IMR-90 (cell line): ENCODE measurements around the gene DLGAP4. TPM values are rescaled to one million over a fixed set of nuclear protein-coding genes. Genes with fewer than 3 reads are reported as not detected.

Source experiments
- ATAC-seq: fragments of 200-7000 bp; cut with Tn5 transposase; 2 replicates; pipeline ENCODE4 v1.9.1; 2020; ENCODE audit warnings: low read depth, mild to moderate bottlenecking, moderate library complexity
- BruUV-seq: library from RNA; stranded (reverse); fragments of 400-500 nt; replicated peaks from 2 replicates; lab custom pipeline; 2021; lab: Mats Ljungman, UMichigan
- CTCF ChIA-PET: fragments of 300-600 bp; formaldehyde crosslinking; extraction: SDS; loops from one replicate; lab custom pipeline; 2021; ENCODE audit warnings: antibody characterized with exemption; lab: Yijun Ruan, JAX
- POLR2A ChIA-PET: fragments of 300-600 bp; sonication (Branson Sonifier 250); formaldehyde crosslinking; loops from one replicate; lab custom pipeline; 2022; ENCODE audit warnings: antibody characterized with exemption; ENCODE audit not compliant: unreplicated experiment; lab: Charles Lee
- DNase-seq: peaks from one replicate; pipeline ENCODE4 v3.0.0; 2013
- H2AFZ ChIP-seq: replicated peaks from 2 replicates; pipeline ENCODE3; 2013; ENCODE audit warnings: low read length, mild to moderate bottlenecking; ENCODE audit not compliant: poor library complexity
- H2AK5ac ChIP-seq: 2 replicates; pipeline ENCODE4 v1.6.1; 2013; ENCODE audit warnings: low read depth, low read length, inconsistent platforms
- H2AK9ac ChIP-seq: replicated peaks from 2 replicates; pipeline ENCODE3; 2013; ENCODE audit warnings: mild to moderate bottlenecking, low read depth, low read length, moderate library complexity; ENCODE audit not compliant: poor library complexity
- H2BK120ac ChIP-seq: 2 replicates; pipeline ENCODE4 v1.6.1; 2013; ENCODE audit warnings: low read depth, low read length, inconsistent platforms
- H2BK15ac ChIP-seq: 3 replicates; pipeline ENCODE4 v1.6.1; 2013; ENCODE audit warnings: low read depth, low read length, inconsistent platforms
- H2BK20ac ChIP-seq: 2 replicates; pipeline ENCODE4 v1.6.1; 2013; ENCODE audit warnings: low read depth, mild to moderate bottlenecking, inconsistent platforms, low read length, moderate library complexity
- H2BK5ac ChIP-seq: 2 replicates; pipeline ENCODE4 v1.6.1; 2013; ENCODE audit warnings: mild to moderate bottlenecking, low read depth, low read length, inconsistent platforms; ENCODE audit not compliant: poor library complexity, severe bottlenecking
- H3K14ac ChIP-seq: replicated peaks from 2 replicates; pipeline ENCODE4 v1.6.1; 2013; ENCODE audit warnings: low read depth, low read length, inconsistent platforms
- H3K18ac ChIP-seq: 2 replicates; pipeline ENCODE4 v1.6.1; 2013; ENCODE audit warnings: low read depth, low read length, control low read depth
- H3K23ac ChIP-seq: 2 replicates; pipeline ENCODE4 v1.6.1; 2013; ENCODE audit warnings: low read depth, low read length, inconsistent platforms
- H3K27ac ChIP-seq: 2 replicates; pipeline ENCODE4 v1.5.1; 2013; ENCODE audit warnings: mild to moderate bottlenecking, control low read depth, low read length; ENCODE audit not compliant: insufficient read depth
- H3K27me3 ChIP-seq: 2 replicates; pipeline ENCODE4 v1.6.1; 2013; ENCODE audit warnings: low read length; ENCODE audit not compliant: control insufficient read depth, insufficient read depth
- H3K36me3 ChIP-seq: 2 replicates; pipeline ENCODE4 v1.6.1; 2013; ENCODE audit warnings: low read length, mixed read lengths; ENCODE audit not compliant: control insufficient read depth, insufficient read depth
- H3K4ac ChIP-seq: 2 replicates; pipeline ENCODE4 v1.6.1; 2013; ENCODE audit warnings: low read depth, low read length, inconsistent platforms
- H3K4me1 ChIP-seq: 2 replicates; pipeline ENCODE4 v1.6.1; 2013; ENCODE audit warnings: low read length, mixed read lengths; ENCODE audit not compliant: control insufficient read depth, insufficient read depth
- H3K4me2 ChIP-seq: 2 replicates; pipeline ENCODE4 v1.6.1; 2013; ENCODE audit warnings: low read depth, mild to moderate bottlenecking, control low read depth, low read length, moderate library complexity
- H3K4me3 ChIP-seq: 2 replicates; pipeline ENCODE4 v1.5.1; 2013; ENCODE audit warnings: low read depth, mild to moderate bottlenecking, control low read depth, low read length, moderate library complexity; ENCODE audit not compliant: insufficient read depth
- H3K56ac ChIP-seq: 2 replicates; pipeline ENCODE4 v1.6.1; 2013; ENCODE audit warnings: low read length, inconsistent platforms; ENCODE audit not compliant: insufficient read depth; ENCODE audit errors: extremely low read depth
- H3K79me1 ChIP-seq, 2 experiments: 2 replicates each; pipeline ENCODE4 v1.6.1; 2013; ENCODE audit warnings: low read length in 2 of 2, inconsistent platforms in 1 of 2, low read depth in 1 of 2
- H3K9ac ChIP-seq: 2 replicates; pipeline ENCODE4 v1.6.1; 2013; ENCODE audit warnings: low read depth, low read length, control low read depth
- H3K9me1 ChIP-seq: 2 replicates; pipeline ENCODE4 v1.6.1; 2013; ENCODE audit warnings: low read length, inconsistent platforms; ENCODE audit not compliant: insufficient read depth
- H3K9me3 ChIP-seq: 2 replicates; pipeline ENCODE4 v1.6.1; 2013; ENCODE audit warnings: low read length; ENCODE audit not compliant: control insufficient read depth, insufficient read depth
- H4K20me1 ChIP-seq: 2 replicates; pipeline ENCODE4 v1.6.1; 2013; ENCODE audit warnings: low read length, inconsistent platforms; ENCODE audit not compliant: insufficient read depth
- H4K5ac ChIP-seq: 2 replicates; pipeline ENCODE4 v1.6.1; 2013; ENCODE audit warnings: mild to moderate bottlenecking, low read depth, low read length, control low read depth
- H4K8ac ChIP-seq, 2 experiments: 2 replicates each; pipeline ENCODE4 v1.6.1; 2013; ENCODE audit warnings: low read depth in 2 of 2, low read length in 2 of 2, control low read depth in 1 of 2, inconsistent platforms in 1 of 2
- H4K91ac ChIP-seq: 2 replicates; pipeline ENCODE4 v1.6.1; 2013; ENCODE audit warnings: low read depth, low read length, inconsistent platforms; ENCODE audit not compliant: insufficient read depth
- BHLHE40 ChIP-seq: fragments of 150-350 bp; IDR thresholded peaks from 2 replicates; pipeline ENCODE4 v1.6.1; 2016; ENCODE audit warnings: mild to moderate bottlenecking, low read depth, low read length
- CEBPB ChIP-seq: IDR thresholded peaks from 2 replicates; pipeline ENCODE4 v1.6.1; 2012; ENCODE audit warnings: low read depth, low read length, improper control_type of control experiment
- CHD1 ChIP-seq: IDR thresholded peaks from 2 replicates; pipeline ENCODE4 v1.6.1; 2012; ENCODE audit warnings: low read depth, low read length, improper control_type of control experiment
- CTCF ChIP-seq: conservative IDR thresholded peaks from 2 replicates; pipeline ENCODE4 v1.5.1; 2012; ENCODE audit warnings: mild to moderate bottlenecking, low read depth, low read length, improper control_type of control experiment
- FOS ChIP-seq: fragments of 150-350 bp; IDR thresholded peaks from 2 replicates; pipeline ENCODE4 v1.6.1; 2016; ENCODE audit warnings: low read depth, low read length
- MAFK ChIP-seq: IDR thresholded peaks from 2 replicates; pipeline ENCODE4 v1.6.1; 2012; ENCODE audit warnings: low read depth, low read length, improper control_type of control experiment
- MAZ ChIP-seq: IDR thresholded peaks from 2 replicates; pipeline ENCODE4 v1.6.1; 2012; ENCODE audit warnings: low read depth, mild to moderate bottlenecking, low read length, improper control_type of control experiment, moderate library complexity, borderline replicate concordance
- MXI1 ChIP-seq: IDR thresholded peaks from 2 replicates; pipeline ENCODE4 v1.6.1; 2012; ENCODE audit warnings: low read depth, mild to moderate bottlenecking, low read length, moderate library complexity, borderline replicate concordance
- NFE2L2 ChIP-seq: fragments of 150-350 bp; IDR thresholded peaks from 2 replicates; pipeline ENCODE4 v1.6.1; 2016; ENCODE audit warnings: low read depth, mild to moderate bottlenecking, low read length
- POLR2A ChIP-seq: IDR thresholded peaks from 2 replicates; pipeline ENCODE4 v1.6.1; 2012; ENCODE audit warnings: mild to moderate bottlenecking, low read depth, low read length
- RAD21 ChIP-seq: IDR thresholded peaks from 2 replicates; pipeline ENCODE4 v1.6.1; 2012; ENCODE audit warnings: low read length, improper control_type of control experiment
- RCOR1 ChIP-seq: IDR thresholded peaks from 2 replicates; pipeline ENCODE4 v1.6.1; 2012; ENCODE audit warnings: mild to moderate bottlenecking, low read length, improper control_type of control experiment; ENCODE audit not compliant: insufficient replicate concordance
- RFX5 ChIP-seq: IDR thresholded peaks from 2 replicates; pipeline ENCODE4 v1.8.0; 2012; ENCODE audit warnings: low read depth, mild to moderate bottlenecking, low read length, moderate library complexity
- SMC3 ChIP-seq: fragments of 150-350 bp; IDR thresholded peaks from 2 replicates; pipeline ENCODE4 v1.6.1; 2016; ENCODE audit warnings: low read depth, mild to moderate bottlenecking, antibody characterized with exemption, low read length, moderate library complexity
- whole genome bisulfite sequencing, 2 experiments: methylation state at CpG; one replicate each; pipeline versions ENCODE4 v1.1.5 to v1.1.7; 2013; ENCODE audit warnings: missing lambda C conversion rate in 2 of 2; ENCODE audit not compliant: insufficient read length in 1 of 2; ENCODE audit errors: extremely low coverage in 2 of 2; 5-methylcytosine and 5-hydroxymethylcytosine counted together
- dilution Hi-C: fragments of 300-500 bp; cut with HindIII; formaldehyde crosslinking; loops from one replicate; pipeline ENCODE4 v1.14.3; 2018; ENCODE audit warnings: low sequenced_read_pairs; ENCODE audit not compliant: unreplicated experiment
- in situ Hi-C: fragments of 300-500 bp; cut with MboI; formaldehyde crosslinking; loops from 3 replicates; pipeline ENCODE4 v1.14.3; 2019; ENCODE audit warnings: low sequenced_read_pairs, inconsistent platforms, mixed read lengths
- intact Hi-C: fragments of 100-400 bp; cut with micrococcal nuclease; formaldehyde crosslinking; loops from 2 replicates; pipeline ENCODE4 v1.10.0; 2022
- polyA plus RNA-seq, 3 experiments: library from polyadenylated mRNA; depleted of rRNA; stranded (reverse); fragments of >200 nt; gene quantifications; 2 replicates each; pipeline ENCODE4 v1.2.3, GENCODE V29; 2012; ENCODE audit warnings: low replicate concordance in 1 of 3
- total RNA-seq: library from RNA; depleted of rRNA; stranded (reverse); fragments of >200 nt; gene quantifications from 2 replicates; pipeline ENCODE4 v1.2.3, GENCODE V29; 2012
- TF ChIP-seq, protein P1 (sequence below): fragments of 150-350 bp; IDR thresholded peaks from 2 replicates; pipeline ENCODE4 v1.6.1; 2016; ENCODE audit warnings: low read depth, mild to moderate bottlenecking, low read length, moderate library complexity, borderline replicate concordance
- TF ChIP-seq, protein P2 (sequence below): fragments of 150-350 bp; IDR thresholded peaks from 2 replicates; pipeline ENCODE4 v1.6.1; 2017; ENCODE audit warnings: mild to moderate bottlenecking, antibody characterized with exemption, low read length, low read depth

The DLGAP4 gene
- total and polyA plus RNA-seq, 2 of the 4 experiments (the other 2 are of a cell fraction), result 32.3 to 73.2 TPM

GRCh38 chr20:36425166-36425565, 119.0 kb downstream of the DLGAP4 start:
- CTCF ChIA-PET, result no interaction called here
- H2AK9ac ChIP-seq, result no peak overlapping the region
- ATAC-seq (no peak), DNase-seq (no peak)
- H2BK120ac ChIP-seq, result no peak overlapping the region
- H3K4ac ChIP-seq, result no peak overlapping the region
- no peak overlapping the region for H2BK5ac ChIP-seq
- H2AFZ ChIP-seq, result no peak overlapping the region
- H2BK15ac ChIP-seq, result no peak overlapping the region
- peaks cover under 1% of the 10 kb centered on the region; the same call in 1 of the 2 replicates for H3K9me3 ChIP-seq
- no peak overlapping the region for H3K27ac ChIP-seq
- intact Hi-C loops (no loop called here), dilution Hi-C loops (no loop called here), in situ Hi-C loops (loop anchor here (25.0 kb wide), 1 partner anchor 438 kb away; no protein-coding TSS in a partner anchor)
- 40% methylated on average over 3 of the region's 4 CpGs; no CpG with 5 or more reads in 1 of the 2 experiments for WGBS, 2 experiments
- no peak overlapping the region for H3K18ac ChIP-seq
- H3K9me1 ChIP-seq, result peaks cover 4% of the 10 kb centered on the region; the same call in 1 of the 2 replicates
- no peak overlapping the region for H3K4me3 ChIP-seq
- H2BK20ac ChIP-seq, result no peak overlapping the region
- no peak overlapping the region for H3K56ac ChIP-seq
- H4K8ac ChIP-seq, result no peak overlapping the region
- H3K9ac ChIP-seq, result no peak overlapping the region
- TF ChIP-seq SMC3 (no peak), CEBPB (no peak), CHD1 (no peak), BHLHE40 (no peak), FOS (no peak), RFX5 (no peak), RAD21 (no peak), CTCF (no peak), POLR2A (no peak), MXI1 (no peak), MAFK (no peak), RCOR1 (no peak), NFE2L2 (no peak), MAZ (no peak)
- TF ChIP-seq, protein P1, sequence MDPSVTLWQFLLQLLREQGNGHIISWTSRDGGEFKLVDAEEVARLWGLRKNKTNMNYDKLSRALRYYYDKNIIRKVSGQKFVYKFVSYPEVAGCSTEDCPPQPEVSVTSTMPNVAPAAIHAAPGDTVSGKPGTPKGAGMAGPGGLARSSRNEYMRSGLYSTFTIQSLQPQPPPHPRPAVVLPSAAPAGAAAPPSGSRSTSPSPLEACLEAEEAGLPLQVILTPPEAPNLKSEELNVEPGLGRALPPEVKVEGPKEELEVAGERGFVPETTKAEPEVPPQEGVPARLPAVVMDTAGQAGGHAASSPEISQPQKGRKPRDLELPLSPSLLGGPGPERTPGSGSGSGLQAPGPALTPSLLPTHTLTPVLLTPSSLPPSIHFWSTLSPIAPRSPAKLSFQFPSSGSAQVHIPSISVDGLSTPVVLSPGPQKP, result no peak
- TF ChIP-seq, protein P2, sequence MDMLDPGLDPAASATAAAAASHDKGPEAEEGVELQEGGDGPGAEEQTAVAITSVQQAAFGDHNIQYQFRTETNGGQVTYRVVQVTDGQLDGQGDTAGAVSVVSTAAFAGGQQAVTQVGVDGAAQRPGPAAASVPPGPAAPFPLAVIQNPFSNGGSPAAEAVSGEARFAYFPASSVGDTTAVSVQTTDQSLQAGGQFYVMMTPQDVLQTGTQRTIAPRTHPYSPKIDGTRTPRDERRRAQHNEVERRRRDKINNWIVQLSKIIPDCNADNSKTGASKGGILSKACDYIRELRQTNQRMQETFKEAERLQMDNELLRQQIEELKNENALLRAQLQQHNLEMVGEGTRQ, result no peak
- no peaks in the 10 kb centered on the region for H3K4me1 ChIP-seq
- H4K20me1 ChIP-seq, result no peaks in the 10 kb centered on the region
- H3K36me3 ChIP-seq, result no peaks in the 10 kb centered on the region
- no peaks in the 10 kb centered on the region for H3K79me1 ChIP-seq
- no peak overlapping the region for H3K14ac ChIP-seq
- no TSS peak for BruUV-seq
- no peak overlapping the region for H3K4me2 ChIP-seq
- H3K27me3 ChIP-seq, result peaks cover 31% of the 10 kb centered on the region
- POLR2A ChIA-PET, result no interaction called here
- no peak overlapping the region for H4K5ac ChIP-seq
- H2AK5ac ChIP-seq, result no peak overlapping the region
- no peak overlapping the region for H3K23ac ChIP-seq
- H4K91ac ChIP-seq, result no peak overlapping the region
